Measurements from ENCODE around the gene SNAPC4. TPM values are rescaled to one million over a fixed set of nuclear protein-coding genes. Genes with fewer than 3 reads are reported as not detected.

Gene SNAPC4
- total RNA-seq, 3 donors from 2014 or later = 7.4 to 7.6 (median 7.6) TPM

DNA sequence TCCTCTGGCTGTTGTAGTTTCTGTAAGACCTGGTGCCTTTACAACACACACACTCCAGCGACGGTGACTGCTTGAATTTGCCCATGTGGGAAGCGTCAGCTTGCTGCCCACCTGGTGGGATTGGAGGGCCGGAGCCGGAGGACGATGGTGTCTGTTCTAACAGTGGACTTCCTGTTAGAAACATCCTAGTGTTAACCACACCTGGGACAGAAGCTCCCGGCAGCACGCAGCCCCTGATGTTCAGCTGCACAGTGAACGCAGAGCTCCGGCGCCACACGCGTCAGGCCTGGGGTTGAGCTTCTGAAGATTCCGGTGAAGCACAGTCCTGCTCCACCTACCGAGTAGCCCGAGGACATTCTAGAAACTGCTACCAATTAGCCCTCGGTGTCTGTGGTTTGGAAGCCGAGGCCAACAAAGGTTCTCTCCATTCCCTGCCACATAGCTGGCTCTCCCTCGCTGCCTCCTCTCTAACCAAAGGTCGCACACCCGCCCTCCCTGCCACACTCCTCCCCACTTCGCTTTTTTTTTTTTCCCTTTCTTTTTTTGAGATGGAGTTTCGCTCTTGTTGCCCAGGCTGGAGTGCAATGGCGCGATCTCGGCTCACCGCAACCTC lies 24.9 kb upstream of the SNAPC4 start:
- DNase-seq (no peak), ATAC-seq (no peak)
- H3K4me3 ChIP-seq = no peak overlapping the region
- TF ChIP-seq, protein P1, sequence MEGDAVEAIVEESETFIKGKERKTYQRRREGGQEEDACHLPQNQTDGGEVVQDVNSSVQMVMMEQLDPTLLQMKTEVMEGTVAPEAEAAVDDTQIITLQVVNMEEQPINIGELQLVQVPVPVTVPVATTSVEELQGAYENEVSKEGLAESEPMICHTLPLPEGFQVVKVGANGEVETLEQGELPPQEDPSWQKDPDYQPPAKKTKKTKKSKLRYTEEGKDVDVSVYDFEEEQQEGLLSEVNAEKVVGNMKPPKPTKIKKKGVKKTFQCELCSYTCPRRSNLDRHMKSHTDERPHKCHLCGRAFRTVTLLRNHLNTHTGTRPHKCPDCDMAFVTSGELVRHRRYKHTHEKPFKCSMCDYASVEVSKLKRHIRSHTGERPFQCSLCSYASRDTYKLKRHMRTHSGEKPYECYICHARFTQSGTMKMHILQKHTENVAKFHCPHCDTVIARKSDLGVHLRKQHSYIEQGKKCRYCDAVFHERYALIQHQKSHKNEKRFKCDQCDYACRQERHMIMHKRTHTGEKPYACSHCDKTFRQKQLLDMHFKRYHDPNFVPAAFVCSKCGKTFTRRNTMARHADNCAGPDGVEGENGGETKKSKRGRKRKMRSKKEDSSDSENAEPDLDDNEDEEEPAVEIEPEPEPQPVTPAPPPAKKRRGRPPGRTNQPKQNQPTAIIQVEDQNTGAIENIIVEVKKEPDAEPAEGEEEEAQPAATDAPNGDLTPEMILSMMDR (IDR thresholded peaks at IDR 0.05) = no peak
- H3K4me1 ChIP-seq (ENCODE audit: low read depth) = no peaks in the 10 kb centered on the region
- H3K9me3 ChIP-seq = no peaks in the 10 kb centered on the region
- no peaks in the 10 kb centered on the region for H3K36me3 ChIP-seq (ENCODE audit: low read depth)
- intact Hi-C loops (cut with DNase I, micrococcal nuclease) = no loop called here

- no peak overlapping the region for H3K4me3 ChIP-seq
- no peaks in the 10 kb centered on the region for H3K9me3 ChIP-seq
- H3K36me3 ChIP-seq (ENCODE audit: low read depth) = peaks cover 3% of the 10 kb centered on the region
- DNase-seq (no peak), ATAC-seq (no peak)
- TF ChIP-seq, protein P1 (IDR thresholded peaks at IDR 0.05) = no peak
- intact Hi-C loops (cut with DNase I, micrococcal nuclease) = no loop called here
- no peaks in the 10 kb centered on the region for H3K4me1 ChIP-seq (ENCODE audit: low read depth)
Measured at GRCh38 chr9:136423432-136424146, 23.6 kb upstream of the SNAPC4 start.

DNA sequence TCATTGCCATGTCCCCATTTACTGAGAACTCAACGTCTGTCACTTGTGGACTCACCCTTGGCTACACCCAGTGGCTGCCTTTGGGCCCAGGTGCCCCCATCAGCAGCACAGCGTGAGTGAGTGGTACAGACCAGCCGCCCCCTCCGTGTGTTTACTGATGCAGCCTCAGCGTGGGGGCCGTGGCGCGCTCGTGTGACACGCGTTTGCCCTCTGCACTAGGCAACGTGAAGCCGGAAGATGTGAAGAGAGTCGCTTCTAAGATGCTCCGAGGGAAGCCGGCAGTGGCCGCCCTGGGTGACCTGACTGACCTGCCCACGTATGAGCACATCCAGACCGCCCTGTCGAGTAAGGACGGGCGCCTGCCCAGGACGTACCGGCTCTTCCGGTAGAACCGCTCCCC lies 22.9 kb upstream of the SNAPC4 start:
- Histone ChIP-seq H3K36me3 (ENCODE audit: low read depth) (peaks cover 7% of the 10 kb centered on the region), H3K9me3 (no peaks in the 10 kb centered on the region), H3K4me1 (ENCODE audit: low read depth) (no peaks in the 10 kb centered on the region), H3K4me3 (no peak overlapping the region)
- intact Hi-C loops (cut with DNase I, micrococcal nuclease) = no loop called here
- no peak for ATAC-seq
- TF ChIP-seq, protein P1 (IDR thresholded peaks at IDR 0.05) = no peak
- no peak for DNase-seq

GRCh38 chr9:136421791-136422190 lies 21.8 kb upstream of the SNAPC4 start:
- peaks cover 12% of the 10 kb centered on the region for H3K36me3 ChIP-seq (ENCODE audit: low read depth)
- intact Hi-C loops (cut with DNase I, micrococcal nuclease) = no loop called here
- DNase-seq = no peak
- TF ChIP-seq, protein P1 (IDR thresholded peaks at IDR 0.05) = no peak
- ATAC-seq = no peak
- H3K9me3 ChIP-seq = no peaks in the 10 kb centered on the region
- no peaks in the 10 kb centered on the region for H3K4me1 ChIP-seq (ENCODE audit: low read depth)
- no peak overlapping the region for H3K4me3 ChIP-seq

- peaks cover 12% of the 10 kb centered on the region for H3K36me3 ChIP-seq (ENCODE audit: low read depth)
- H3K4me1 ChIP-seq (ENCODE audit: low read depth) = no peaks in the 10 kb centered on the region
- TF ChIP-seq, protein P1 (IDR thresholded peaks at IDR 0.05) = no peak
- DNase-seq (no peak), ATAC-seq (peak; percentile 17)
- no peak overlapping the region for H3K4me3 ChIP-seq
- H3K9me3 ChIP-seq = no peaks in the 10 kb centered on the region
- intact Hi-C loops (cut with DNase I, micrococcal nuclease) = no loop called here
Measured at GRCh38 chr9:136419092-136419420, 19.1 kb upstream of the SNAPC4 start.
